Islet precursor cell (in vitro differentiated cells): ENCODE data around the gene ACACA.

ENCODE experiments used
- DNase-seq: peaks from one replicate; pipeline ENCODE4 v3.0.0-alpha.2; 2018

The ACACA gene

DNA sequence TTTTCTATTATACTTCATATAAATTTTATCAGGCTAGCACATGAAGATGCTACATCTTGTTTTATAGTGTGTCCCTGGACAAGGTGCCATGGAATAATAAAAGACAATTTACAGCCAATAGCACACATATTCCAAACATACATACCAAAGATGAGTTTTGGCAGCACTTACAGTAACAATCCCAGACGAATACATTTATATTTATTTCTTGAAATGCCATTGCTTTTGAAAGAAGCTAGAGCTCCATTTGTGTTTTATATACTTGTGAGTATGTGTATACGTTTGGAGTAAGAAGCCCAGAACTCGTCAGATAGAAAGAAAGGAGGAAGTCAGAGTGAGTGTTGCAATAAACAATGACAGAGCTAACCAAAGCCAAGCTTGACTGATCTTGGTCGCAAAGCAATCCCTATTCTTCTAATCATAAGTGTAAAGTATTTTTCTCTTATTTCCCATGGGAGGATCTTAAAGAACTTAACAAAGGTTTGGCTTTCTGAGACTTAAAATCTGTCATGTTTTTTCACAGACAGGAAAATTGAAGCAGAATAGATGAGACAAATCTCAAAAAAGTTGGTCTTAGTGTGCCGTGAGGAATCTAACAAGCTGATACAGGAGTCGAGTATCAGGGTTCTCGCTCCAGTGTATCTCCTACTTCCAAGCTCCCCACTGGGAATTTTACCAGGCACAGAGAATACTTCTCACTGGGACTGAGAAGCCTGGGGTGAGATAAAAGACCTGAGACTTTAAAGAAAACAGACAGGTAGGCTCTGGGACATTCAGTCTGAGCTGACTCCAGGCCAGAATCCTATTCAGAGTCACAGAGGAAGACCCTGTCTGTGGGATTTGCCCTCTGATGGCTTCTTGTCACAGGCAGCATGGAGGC lies 282.5 kb downstream of the ACACA start:
- no peak for DNase-seq

DNA sequence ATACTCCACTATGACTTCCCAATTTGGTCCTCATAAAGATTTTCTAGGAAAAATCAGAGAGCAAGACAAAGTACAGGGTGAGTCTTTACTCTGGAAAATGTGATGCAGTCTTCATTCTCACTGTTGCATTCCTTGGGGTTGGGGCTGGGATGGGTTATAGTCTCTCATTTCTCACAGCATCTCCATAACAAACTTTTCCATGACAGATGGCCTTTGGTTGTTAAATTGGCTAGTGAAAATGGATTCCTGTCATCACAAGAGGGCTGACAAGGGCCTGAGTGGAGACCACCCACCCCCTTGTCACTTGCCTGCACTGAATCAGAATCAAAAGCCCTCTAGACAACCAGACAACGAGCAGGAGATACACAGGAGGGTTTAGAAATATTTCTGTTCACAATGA lies 283.2 kb downstream of the ACACA start:
- DNase-seq = no peak

GRCh38 chr17:37121616-37122015 lies 285.0 kb downstream of the ACACA start:
- DNase-seq = no peak

DNA sequence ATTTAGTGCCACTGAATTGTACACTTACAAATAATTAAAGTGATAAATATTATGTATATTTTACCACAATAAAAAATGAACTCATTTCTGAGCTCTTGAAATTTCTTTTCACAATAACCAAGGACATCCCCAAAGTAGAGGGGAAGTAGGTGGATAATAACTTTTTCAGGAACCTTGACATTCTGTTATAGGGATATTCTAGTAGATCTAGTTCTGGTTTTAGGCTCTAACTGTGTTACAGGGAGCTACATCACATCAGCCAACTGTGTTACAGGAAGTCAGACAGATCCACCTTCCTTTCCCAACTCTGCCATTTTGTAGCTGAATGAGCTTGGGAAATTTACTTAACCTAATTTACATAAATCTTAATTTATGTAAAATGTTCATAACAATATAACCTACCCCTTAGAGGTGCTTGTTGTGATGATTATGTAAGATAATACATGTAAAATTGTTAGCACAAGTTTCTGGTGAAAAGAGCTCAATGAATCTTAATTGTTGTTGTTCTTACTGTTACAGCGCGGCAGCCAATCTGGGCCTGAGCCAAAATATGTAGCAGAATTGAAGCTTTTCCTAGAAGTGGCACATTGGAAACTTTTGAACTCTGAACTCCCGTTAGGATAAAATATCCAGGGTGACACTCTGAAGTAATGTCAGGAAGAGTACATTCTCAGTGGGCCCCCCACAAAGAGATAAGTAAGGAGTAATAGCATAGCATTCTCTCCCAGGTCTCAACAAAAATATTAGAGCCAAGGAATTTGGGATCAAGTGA lies 288.1 kb downstream of the ACACA start:
- DNase-seq = no peak

- no peak for DNase-seq
These were observed 289.1 kb downstream of the ACACA start for GRCh38 chr17:37117373-37118142.

GRCh38 chr17:37116671-37117185 lies 289.9 kb downstream of the ACACA start:
- no peak for DNase-seq

GRCh38 chr17:37111329-37111728 lies 295.3 kb downstream of the ACACA start:
- no peak for DNase-seq

GRCh38 chr17:37110746-37111145 lies 295.9 kb downstream of the ACACA start:
- DNase-seq = no peak

GRCh38 chr17:37109731-37110710 lies 296.6 kb downstream of the ACACA start:
- peak; percentile 92 for DNase-seq

- no peak for DNase-seq
These were observed 297.5 kb downstream of the ACACA start for GRCh38 chr17:37109106-37109505.

GRCh38 chr17:37107406-37108083 lies 299.1 kb downstream of the ACACA start:
- DNase-seq = peak; percentile 67

DNA sequence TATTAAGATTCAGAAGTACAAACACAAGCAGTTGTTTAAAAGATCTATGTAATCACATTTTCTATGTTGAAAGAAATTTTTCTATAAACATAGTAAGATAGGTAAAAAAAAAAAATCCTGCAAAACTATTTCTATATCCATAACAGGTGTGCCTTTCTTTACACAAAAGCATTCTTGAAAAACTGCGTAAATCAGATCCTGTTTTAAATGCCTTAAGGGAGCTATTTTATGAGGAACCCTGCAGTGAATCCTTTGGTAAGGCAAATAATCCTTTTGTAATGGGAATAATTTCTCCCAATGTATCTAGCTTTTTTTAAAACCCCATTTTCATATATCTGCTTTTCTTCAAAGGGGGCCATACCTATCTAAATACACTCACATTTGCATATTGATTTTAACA lies 300.6 kb downstream of the ACACA start:
- DNase-seq = no peak

DNA sequence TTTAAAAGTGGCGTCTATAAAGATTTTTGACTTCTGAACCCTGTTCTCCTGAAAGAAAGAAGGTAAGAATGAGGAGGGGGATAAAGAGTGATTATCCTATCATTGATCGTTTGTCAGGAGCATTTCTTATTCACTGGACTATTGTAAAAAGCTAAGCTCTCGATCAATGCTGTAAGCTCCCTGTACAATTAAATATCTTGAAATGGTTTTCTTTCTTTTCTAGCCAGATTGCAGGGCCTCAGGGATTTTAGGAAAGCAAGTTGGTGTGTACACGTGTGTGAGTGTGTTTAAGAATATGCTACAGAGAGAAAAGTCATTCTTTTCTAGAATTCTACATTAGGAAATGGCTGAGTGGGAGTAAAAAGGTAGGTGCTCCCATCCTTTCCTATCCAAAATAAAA lies 303.4 kb downstream of the ACACA start:
- DNase-seq = no peak

DNA sequence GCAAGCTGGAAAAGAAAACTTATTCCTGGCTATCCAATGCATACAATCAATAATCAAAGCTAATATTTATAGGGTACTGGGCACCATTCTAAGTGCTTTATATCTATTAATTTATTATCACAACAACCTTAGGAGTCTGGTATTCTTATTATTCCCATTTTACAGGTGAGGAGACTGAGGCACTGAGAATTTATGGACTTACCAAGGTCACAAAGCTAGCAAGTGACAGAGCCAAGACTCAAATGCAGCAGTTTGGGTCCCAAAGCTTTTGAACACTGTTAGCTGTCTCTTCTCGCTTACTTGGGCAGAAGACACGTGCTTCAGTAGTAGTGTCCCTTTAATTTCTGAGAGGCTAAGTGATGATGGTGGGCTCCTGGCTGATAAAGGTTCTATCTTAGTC lies 305.3 kb downstream of the ACACA start:
- DNase-seq = no peak

- DNase-seq = no peak
These were observed 306.4 kb downstream of the ACACA start for GRCh38 chr17:37100231-37100630.

DNA sequence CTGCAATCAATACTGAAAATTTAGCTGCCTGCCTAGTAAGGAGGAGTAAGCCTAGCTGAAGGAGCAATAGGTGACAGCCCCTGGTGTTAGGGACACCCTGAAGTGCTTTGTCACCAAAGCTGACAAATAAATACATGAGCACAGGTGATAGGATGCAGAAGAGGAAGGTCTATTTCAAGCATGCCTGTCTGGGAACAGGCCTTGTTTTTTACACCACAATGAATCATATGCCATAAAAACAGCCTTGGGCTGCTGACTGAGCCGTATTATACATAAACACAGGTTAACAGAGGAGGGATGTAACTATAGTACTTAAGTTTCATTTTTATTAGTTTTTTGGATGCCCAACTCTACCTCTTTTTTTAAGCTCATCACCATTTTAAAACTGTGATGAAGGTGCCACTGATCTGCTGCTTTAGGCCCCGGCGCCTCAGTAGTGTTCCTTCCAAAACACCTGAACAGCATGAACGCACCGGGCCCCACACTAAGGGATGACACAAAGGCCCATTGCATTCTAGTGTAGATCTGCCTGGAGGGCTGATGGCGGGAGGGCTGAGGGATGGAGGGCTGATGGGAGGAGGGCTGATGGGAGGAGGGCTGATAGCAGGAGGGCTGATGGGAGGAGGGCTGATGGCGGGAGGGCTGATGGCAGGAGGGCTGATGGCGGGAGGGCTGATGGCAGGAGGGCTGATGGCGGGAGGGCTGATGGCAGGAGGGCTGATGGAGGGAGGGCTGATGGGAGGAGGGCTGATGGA lies 307.5 kb downstream of the ACACA start:
- no peak for DNase-seq

DNA sequence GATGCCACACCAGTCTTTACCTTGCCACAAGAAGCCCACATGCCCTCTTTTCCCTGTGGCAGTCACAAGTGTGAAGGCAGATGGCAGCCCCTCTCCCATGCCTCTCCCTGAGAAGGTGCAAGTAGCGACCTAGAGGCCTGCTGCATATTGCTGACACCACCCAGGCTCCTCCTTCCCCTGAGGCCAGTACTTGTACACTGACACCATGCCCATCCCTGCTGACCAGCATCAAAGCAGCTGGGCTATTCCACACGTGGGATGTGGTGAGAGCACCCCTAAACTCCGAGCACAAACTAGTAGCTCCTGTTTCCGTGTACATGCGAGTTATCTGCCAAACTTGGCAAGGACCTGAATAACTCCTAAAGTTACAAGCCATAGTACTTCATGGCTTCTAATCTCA lies 308.5 kb downstream of the ACACA start:
- no peak for DNase-seq

GRCh38 chr17:37097154-37097553 lies 309.5 kb downstream of the ACACA start:
- peak; percentile 76 for DNase-seq

GRCh38 chr17:37096071-37096470 lies 310.6 kb downstream of the ACACA start:
- DNase-seq = no peak

- peak; percentile 72 for DNase-seq
These were observed 312.2 kb downstream of the ACACA start for GRCh38 chr17:37094391-37094790.
